ENCODE results near the gene RORB. TPM values are rescaled to one million over a fixed set of nuclear protein-coding genes. Genes with fewer than 3 reads are reported as not detected.

RORB gene
- total RNA-seq, 1 experiment from 2014 or later: 8.7 TPM

DNA sequence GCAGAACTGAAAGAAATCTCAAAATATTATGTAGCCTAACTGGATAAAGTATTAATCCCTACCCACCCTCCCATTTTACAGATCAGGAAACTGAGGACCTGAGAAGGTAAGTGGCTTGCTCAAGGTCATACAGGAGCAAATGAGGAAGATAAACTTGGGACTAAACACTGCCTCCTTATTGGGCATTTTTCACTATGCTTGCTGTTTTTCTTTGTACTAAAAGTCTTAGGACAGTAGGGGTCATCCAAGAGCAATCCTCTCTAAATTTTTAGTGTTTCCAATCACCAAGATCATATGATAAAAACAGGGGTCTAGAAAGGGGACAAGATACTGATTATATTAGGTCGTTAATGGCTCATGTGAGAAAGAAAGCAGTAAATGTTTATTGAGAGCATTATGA lies 80.8 kb downstream of the RORB start (continued):
- TF ChIP-seq, protein P1, sequence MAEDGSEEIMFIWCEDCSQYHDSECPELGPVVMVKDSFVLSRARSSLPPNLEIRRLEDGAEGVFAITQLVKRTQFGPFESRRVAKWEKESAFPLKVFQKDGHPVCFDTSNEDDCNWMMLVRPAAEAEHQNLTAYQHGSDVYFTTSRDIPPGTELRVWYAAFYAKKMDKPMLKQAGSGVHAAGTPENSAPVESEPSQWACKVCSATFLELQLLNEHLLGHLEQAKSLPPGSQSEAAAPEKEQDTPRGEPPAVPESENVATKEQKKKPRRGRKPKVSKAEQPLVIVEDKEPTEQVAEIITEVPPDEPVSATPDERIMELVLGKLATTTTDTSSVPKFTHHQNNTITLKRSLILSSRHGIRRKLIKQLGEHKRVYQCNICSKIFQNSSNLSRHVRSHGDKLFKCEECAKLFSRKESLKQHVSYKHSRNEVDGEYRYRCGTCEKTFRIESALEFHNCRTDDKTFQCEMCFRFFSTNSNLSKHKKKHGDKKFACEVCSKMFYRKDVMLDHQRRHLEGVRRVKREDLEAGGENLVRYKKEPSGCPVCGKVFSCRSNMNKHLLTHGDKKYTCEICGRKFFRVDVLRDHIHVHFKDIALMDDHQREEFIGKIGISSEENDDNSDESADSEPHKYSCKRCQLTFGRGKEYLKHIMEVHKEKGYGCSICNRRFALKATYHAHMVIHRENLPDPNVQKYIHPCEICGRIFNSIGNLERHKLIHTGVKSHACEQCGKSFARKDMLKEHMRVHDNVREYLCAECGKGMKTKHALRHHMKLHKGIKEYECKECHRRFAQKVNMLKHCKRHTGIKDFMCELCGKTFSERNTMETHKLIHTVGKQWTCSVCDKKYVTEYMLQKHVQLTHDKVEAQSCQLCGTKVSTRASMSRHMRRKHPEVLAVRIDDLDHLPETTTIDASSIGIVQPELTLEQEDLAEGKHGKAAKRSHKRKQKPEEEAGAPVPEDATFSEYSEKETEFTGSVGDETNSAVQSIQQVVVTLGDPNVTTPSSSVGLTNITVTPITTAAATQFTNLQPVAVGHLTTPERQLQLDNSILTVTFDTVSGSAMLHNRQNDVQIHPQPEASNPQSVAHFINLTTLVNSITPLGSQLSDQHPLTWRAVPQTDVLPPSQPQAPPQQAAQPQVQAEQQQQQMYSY (CRISPR knock-in tag; IDR thresholded peaks at IDR 0.05): no peak
- no peak for TF ChIP-seq NR3C1 (CRISPR knock-in tag; conservative IDR thresholded peaks at IDR 0.05; ENCODE audit: low read depth)
- TF ChIP-seq TEAD4 (CRISPR knock-in tag; IDR thresholded peaks at IDR 0.05): no peak
- TF ChIP-seq, protein P2, sequence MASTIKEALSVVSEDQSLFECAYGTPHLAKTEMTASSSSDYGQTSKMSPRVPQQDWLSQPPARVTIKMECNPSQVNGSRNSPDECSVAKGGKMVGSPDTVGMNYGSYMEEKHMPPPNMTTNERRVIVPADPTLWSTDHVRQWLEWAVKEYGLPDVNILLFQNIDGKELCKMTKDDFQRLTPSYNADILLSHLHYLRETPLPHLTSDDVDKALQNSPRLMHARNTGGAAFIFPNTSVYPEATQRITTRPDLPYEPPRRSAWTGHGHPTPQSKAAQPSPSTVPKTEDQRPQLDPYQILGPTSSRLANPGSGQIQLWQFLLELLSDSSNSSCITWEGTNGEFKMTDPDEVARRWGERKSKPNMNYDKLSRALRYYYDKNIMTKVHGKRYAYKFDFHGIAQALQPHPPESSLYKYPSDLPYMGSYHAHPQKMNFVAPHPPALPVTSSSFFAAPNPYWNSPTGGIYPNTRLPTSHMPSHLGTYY (CRISPR knock-in tag; IDR thresholded peaks at IDR 0.05): no peak
- TF ChIP-seq, protein P3, sequence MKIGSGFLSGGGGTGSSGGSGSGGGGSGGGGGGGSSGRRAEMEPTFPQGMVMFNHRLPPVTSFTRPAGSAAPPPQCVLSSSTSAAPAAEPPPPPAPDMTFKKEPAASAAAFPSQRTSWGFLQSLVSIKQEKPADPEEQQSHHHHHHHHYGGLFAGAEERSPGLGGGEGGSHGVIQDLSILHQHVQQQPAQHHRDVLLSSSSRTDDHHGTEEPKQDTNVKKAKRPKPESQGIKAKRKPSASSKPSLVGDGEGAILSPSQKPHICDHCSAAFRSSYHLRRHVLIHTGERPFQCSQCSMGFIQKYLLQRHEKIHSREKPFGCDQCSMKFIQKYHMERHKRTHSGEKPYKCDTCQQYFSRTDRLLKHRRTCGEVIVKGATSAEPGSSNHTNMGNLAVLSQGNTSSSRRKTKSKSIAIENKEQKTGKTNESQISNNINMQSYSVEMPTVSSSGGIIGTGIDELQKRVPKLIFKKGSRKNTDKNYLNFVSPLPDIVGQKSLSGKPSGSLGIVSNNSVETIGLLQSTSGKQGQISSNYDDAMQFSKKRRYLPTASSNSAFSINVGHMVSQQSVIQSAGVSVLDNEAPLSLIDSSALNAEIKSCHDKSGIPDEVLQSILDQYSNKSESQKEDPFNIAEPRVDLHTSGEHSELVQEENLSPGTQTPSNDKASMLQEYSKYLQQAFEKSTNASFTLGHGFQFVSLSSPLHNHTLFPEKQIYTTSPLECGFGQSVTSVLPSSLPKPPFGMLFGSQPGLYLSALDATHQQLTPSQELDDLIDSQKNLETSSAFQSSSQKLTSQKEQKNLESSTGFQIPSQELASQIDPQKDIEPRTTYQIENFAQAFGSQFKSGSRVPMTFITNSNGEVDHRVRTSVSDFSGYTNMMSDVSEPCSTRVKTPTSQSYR (CRISPR knock-in tag; IDR thresholded peaks at IDR 0.05): no peak
- TF ChIP-seq ETV6 (CRISPR knock-in tag; IDR thresholded peaks at IDR 0.05): no peak
- TF ChIP-seq, protein P4, sequence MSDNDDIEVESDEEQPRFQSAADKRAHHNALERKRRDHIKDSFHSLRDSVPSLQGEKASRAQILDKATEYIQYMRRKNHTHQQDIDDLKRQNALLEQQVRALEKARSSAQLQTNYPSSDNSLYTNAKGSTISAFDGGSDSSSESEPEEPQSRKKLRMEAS (CRISPR knock-in tag; IDR thresholded peaks at IDR 0.05): no peak
- no peak for TF ChIP-seq ESRRA (CRISPR knock-in tag; IDR thresholded peaks at IDR 0.05; ENCODE audit: borderline replicate concordance)
- TF ChIP-seq NFE2L1 (CRISPR knock-in tag; IDR thresholded peaks at IDR 0.05): no peak
- TF ChIP-seq, protein P5, sequence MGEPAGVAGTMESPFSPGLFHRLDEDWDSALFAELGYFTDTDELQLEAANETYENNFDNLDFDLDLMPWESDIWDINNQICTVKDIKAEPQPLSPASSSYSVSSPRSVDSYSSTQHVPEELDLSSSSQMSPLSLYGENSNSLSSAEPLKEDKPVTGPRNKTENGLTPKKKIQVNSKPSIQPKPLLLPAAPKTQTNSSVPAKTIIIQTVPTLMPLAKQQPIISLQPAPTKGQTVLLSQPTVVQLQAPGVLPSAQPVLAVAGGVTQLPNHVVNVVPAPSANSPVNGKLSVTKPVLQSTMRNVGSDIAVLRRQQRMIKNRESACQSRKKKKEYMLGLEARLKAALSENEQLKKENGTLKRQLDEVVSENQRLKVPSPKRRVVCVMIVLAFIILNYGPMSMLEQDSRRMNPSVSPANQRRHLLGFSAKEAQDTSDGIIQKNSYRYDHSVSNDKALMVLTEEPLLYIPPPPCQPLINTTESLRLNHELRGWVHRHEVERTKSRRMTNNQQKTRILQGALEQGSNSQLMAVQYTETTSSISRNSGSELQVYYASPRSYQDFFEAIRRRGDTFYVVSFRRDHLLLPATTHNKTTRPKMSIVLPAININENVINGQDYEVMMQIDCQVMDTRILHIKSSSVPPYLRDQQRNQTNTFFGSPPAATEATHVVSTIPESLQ (CRISPR knock-in tag; IDR thresholded peaks at IDR 0.05): no peak

DNA sequence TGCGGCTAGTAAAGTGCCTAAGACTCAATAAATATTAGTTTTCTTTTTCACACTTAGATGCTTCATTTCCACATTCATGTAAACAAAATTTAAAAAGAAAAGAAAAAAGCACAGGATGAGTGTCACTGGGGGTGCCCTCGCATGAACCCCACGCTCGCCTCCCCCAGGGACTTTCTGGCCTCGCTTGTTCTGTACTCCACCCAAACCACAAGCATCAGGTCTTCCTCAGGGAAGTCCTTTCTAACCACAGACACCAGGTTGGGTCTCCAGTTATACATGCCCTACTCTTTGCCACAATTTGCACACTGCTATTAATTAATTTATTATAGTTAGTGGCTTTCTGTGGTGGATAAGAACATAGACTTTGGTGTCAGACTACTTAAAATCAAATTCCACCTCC lies 92.4 kb downstream of the RORB start:
- TF ChIP-seq ZNF263 (CRISPR knock-in tag; IDR thresholded peaks at IDR 0.05; ENCODE audit: low read depth): no peak
- no peak for TF ChIP-seq FOXJ3 (CRISPR knock-in tag; IDR thresholded peaks at IDR 0.05; ENCODE audit: borderline replicate concordance)
- no peak for TF ChIP-seq NFATC4 (CRISPR knock-in tag; IDR thresholded peaks at IDR 0.05)
- no peak for TF ChIP-seq RORB (CRISPR knock-in tag; IDR thresholded peaks at IDR 0.05)
- TF ChIP-seq, protein P4 (CRISPR knock-in tag; IDR thresholded peaks at IDR 0.05): no peak
- Mint-ChIP-seq H3K9me3 (no peaks in the 10 kb centered on the region), H3K4me1 (no peaks in the 10 kb centered on the region), H3K27me3 (ENCODE audit: low read depth) (no peaks in the 10 kb centered on the region), H3K27ac (no peak overlapping the region), H3K36me3 (no peaks in the 10 kb centered on the region), H3K4me3 (no peak overlapping the region)
- no peak for DNase-seq (ENCODE audit: low spot score)
- CTCF ChIA-PET: no interaction called here
- POLR2A ChIA-PET: no interaction called here
- ATAC-seq: no peak

DNA sequence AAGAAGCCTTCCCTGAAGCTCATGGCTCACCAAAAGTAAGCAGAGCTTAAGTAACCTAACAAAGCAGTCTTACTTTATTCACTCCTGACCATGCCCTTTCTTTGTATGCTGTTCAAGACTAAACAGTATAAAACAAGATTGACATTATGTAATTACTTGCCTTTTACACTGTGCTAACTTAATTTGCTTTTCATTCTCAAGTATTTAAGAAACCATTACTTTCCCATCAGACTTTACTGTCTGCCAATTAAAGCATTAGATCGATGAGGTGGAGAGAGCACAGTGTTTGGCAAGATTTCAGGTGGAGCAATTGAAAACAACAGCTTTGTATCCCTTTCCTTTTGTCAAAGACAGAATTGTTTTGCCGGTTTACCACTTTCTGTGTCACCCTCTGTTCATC lies 98.2 kb downstream of the RORB start:
- Mint-ChIP-seq H3K9me3 (no peaks in the 10 kb centered on the region), H3K27me3 (ENCODE audit: low read depth) (no peaks in the 10 kb centered on the region), H3K4me3 (no peak overlapping the region), H3K36me3 (no peaks in the 10 kb centered on the region), H3K4me1 (no peaks in the 10 kb centered on the region), H3K27ac (no peak overlapping the region)
- ChIA-PET POLR2A (no interaction called here), CTCF (no interaction called here)
- DNase-seq (ENCODE audit: low spot score): no peak
- ATAC-seq: no peak
- TF ChIP-seq, protein P6, sequence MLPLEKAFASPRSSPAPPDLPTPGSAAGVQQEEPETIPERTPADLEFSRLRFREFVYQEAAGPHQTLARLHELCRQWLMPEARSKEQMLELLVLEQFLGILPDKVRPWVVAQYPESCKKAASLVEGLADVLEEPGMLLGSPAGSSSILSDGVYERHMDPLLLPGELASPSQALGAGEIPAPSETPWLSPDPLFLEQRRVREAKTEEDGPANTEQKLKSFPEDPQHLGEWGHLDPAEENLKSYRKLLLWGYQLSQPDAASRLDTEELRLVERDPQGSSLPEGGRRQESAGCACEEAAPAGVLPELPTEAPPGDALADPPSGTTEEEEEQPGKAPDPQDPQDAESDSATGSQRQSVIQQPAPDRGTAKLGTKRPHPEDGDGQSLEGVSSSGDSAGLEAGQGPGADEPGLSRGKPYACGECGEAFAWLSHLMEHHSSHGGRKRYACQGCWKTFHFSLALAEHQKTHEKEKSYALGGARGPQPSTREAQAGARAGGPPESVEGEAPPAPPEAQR (CRISPR knock-in tag; IDR thresholded peaks at IDR 0.05): no peak
- TF ChIP-seq CREB1 (CRISPR knock-in tag; IDR thresholded peaks at IDR 0.05): no peak
- TF ChIP-seq TEAD4 (CRISPR knock-in tag; IDR thresholded peaks at IDR 0.05): no peak
- no peak for TF ChIP-seq ZNF121 (CRISPR knock-in tag; IDR thresholded peaks at IDR 0.05)
- TF ChIP-seq, protein P7, sequence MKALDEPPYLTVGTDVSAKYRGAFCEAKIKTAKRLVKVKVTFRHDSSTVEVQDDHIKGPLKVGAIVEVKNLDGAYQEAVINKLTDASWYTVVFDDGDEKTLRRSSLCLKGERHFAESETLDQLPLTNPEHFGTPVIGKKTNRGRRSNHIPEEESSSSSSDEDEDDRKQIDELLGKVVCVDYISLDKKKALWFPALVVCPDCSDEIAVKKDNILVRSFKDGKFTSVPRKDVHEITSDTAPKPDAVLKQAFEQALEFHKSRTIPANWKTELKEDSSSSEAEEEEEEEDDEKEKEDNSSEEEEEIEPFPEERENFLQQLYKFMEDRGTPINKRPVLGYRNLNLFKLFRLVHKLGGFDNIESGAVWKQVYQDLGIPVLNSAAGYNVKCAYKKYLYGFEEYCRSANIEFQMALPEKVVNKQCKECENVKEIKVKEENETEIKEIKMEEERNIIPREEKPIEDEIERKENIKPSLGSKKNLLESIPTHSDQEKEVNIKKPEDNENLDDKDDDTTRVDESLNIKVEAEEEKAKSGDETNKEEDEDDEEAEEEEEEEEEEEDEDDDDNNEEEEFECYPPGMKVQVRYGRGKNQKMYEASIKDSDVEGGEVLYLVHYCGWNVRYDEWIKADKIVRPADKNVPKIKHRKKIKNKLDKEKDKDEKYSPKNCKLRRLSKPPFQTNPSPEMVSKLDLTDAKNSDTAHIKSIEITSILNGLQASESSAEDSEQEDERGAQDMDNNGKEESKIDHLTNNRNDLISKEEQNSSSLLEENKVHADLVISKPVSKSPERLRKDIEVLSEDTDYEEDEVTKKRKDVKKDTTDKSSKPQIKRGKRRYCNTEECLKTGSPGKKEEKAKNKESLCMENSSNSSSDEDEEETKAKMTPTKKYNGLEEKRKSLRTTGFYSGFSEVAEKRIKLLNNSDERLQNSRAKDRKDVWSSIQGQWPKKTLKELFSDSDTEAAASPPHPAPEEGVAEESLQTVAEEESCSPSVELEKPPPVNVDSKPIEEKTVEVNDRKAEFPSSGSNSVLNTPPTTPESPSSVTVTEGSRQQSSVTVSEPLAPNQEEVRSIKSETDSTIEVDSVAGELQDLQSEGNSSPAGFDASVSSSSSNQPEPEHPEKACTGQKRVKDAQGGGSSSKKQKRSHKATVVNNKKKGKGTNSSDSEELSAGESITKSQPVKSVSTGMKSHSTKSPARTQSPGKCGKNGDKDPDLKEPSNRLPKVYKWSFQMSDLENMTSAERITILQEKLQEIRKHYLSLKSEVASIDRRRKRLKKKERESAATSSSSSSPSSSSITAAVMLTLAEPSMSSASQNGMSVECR (CRISPR knock-in tag; IDR thresholded peaks at IDR 0.05; ENCODE audit: borderline replicate concordance): no peak
